ENCODE measurements around the gene SPATA16. TPM values are rescaled to one million over a fixed set of nuclear protein-coding genes. Genes with fewer than 3 reads are reported as not detected.

The SPATA16 gene
- total and polyA plus RNA-seq, 4 donors = not detected

DNA sequence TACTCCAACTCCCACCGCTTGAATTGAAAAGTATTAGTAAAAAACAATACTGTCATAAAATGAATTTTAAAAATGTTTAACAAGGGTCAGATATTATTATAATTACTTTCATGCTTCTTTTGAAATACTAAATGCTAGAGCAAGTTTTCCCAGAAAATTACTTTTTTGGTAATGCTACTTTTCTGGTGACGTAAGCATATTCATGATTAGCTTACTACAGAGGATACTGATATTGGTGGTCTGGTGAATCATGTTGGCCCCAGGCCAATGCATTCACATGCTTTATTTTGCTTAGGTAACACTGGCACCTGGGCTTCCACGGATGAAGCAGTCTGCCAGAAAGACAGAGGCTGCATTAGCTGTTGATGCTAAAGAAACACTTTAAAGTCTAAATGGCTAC, 12.4 kb downstream of the SPATA16 start:
- H3K36me3 ChIP-seq (ENCODE audit: control insufficient read depth in 4 of 4, insufficient read depth in 4 of 4, low read length in 4 of 4) = no peaks in the 10 kb centered on the region
- no peaks in the 10 kb centered on the region for H3K9me3 ChIP-seq (ENCODE audit: control insufficient read depth in 4 of 4, insufficient read depth in 3 of 4, low read length in 3 of 4)
- 86 to 91% methylated on average over 3 of the region's 3 CpGs for WGBS, 2 donors
- H3K4me1 ChIP-seq (ENCODE audit: control insufficient read depth in 5 of 5, insufficient read depth in 5 of 5, low read length in 5 of 5) = no peaks in the 10 kb centered on the region
- no peak for DNase-seq
- H3K4me3 ChIP-seq = no peak overlapping the region
- no peak overlapping the region for H3K27ac ChIP-seq (ENCODE audit: low read depth in 1 of 2, low read length in 1 of 2)
- TF ChIP-seq, protein P1, sequence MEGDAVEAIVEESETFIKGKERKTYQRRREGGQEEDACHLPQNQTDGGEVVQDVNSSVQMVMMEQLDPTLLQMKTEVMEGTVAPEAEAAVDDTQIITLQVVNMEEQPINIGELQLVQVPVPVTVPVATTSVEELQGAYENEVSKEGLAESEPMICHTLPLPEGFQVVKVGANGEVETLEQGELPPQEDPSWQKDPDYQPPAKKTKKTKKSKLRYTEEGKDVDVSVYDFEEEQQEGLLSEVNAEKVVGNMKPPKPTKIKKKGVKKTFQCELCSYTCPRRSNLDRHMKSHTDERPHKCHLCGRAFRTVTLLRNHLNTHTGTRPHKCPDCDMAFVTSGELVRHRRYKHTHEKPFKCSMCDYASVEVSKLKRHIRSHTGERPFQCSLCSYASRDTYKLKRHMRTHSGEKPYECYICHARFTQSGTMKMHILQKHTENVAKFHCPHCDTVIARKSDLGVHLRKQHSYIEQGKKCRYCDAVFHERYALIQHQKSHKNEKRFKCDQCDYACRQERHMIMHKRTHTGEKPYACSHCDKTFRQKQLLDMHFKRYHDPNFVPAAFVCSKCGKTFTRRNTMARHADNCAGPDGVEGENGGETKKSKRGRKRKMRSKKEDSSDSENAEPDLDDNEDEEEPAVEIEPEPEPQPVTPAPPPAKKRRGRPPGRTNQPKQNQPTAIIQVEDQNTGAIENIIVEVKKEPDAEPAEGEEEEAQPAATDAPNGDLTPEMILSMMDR (IDR thresholded peaks at IDR 0.05; ENCODE audit: control extremely low read depth, extremely low read depth) = no peak
- no peak for ATAC-seq (ENCODE audit: insufficient read depth, low FRiP score)
- H3K27me3 ChIP-seq (ENCODE audit: control insufficient read depth in 3 of 3, insufficient read depth in 3 of 3, low read length in 2 of 3) = no peaks in the 10 kb centered on the region
- H3K9ac ChIP-seq (ENCODE audit: insufficient read depth in 1 of 2, low read length in 2 of 2) = no peak overlapping the region

DNA sequence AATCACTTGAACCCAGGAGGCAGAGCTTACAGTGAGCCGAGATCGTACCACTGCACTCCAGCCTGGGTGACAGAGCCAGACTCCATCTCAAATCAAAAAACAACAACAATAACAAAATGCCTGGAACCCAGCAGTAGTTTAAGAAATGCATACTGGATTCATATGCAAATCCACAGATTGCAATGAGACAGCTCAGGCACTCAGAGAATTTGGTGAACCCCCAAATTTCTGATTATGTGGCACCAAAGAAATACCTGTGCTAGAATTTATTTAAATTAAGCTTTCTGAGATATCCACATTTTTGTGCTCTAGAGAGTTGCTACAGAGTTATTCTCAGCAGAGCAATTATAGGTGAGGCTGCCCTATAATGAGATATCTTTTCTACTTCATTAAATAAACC, 29.7 kb downstream of the SPATA16 start:
- 90 to 91% methylated on average over 2 of the region's 2 CpGs for WGBS, 2 donors
- no peaks in the 10 kb centered on the region for H3K27me3 ChIP-seq (ENCODE audit: control insufficient read depth in 3 of 3, insufficient read depth in 3 of 3, low read length in 2 of 3)
- no peaks in the 10 kb centered on the region for H3K36me3 ChIP-seq (ENCODE audit: control insufficient read depth in 4 of 4, insufficient read depth in 4 of 4, low read length in 4 of 4)
- H3K9ac ChIP-seq (ENCODE audit: insufficient read depth in 1 of 2, low read length in 2 of 2) = no peak overlapping the region
- no peak overlapping the region for H3K4me3 ChIP-seq
- no peak overlapping the region for H3K27ac ChIP-seq (ENCODE audit: low read depth in 1 of 2, low read length in 1 of 2)
- ATAC-seq (ENCODE audit: insufficient read depth, low FRiP score) (no peak), DNase-seq (no peak)
- TF ChIP-seq, protein P1 (IDR thresholded peaks at IDR 0.05; ENCODE audit: control extremely low read depth, extremely low read depth) = no peak
- no peaks in the 10 kb centered on the region for H3K9me3 ChIP-seq (ENCODE audit: control insufficient read depth in 4 of 4, insufficient read depth in 3 of 4, low read length in 3 of 4)
- no peaks in the 10 kb centered on the region for H3K4me1 ChIP-seq (ENCODE audit: control insufficient read depth in 5 of 5, insufficient read depth in 5 of 5, low read length in 5 of 5)

DNA sequence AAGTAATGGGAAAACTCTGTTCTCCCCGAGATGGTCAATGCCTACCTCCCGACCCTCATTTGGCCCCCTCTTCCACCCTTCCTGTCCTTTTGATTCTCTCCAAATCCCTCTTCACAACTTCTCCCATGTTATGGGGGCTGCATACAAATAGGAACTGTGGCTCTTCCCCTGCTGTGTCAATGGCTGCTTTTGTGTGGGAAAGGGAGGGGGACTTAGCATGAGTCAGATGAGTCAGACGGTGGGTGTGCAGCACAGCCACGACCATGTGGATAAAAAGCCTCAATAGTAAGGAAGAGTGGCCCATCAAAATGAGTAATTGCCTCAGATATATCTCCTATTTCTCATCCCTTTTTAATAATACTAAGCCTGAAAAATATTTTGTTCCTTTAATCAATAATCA, 31.9 kb downstream of the SPATA16 start:
- no peaks in the 10 kb centered on the region for H3K27me3 ChIP-seq (ENCODE audit: control insufficient read depth in 3 of 3, insufficient read depth in 3 of 3, low read length in 2 of 3)
- no peaks in the 10 kb centered on the region for H3K36me3 ChIP-seq (ENCODE audit: control insufficient read depth in 4 of 4, insufficient read depth in 4 of 4, low read length in 4 of 4)
- no peak overlapping the region for H3K4me3 ChIP-seq
- H3K9ac ChIP-seq (ENCODE audit: insufficient read depth in 1 of 2, low read length in 2 of 2) = no peak overlapping the region
- H3K4me1 ChIP-seq (ENCODE audit: control insufficient read depth in 5 of 5, insufficient read depth in 5 of 5, low read length in 5 of 5) = no peaks in the 10 kb centered on the region
- DNase-seq (no peak), ATAC-seq (ENCODE audit: insufficient read depth, low FRiP score) (no peak)
- H3K9me3 ChIP-seq (ENCODE audit: control insufficient read depth in 4 of 4, insufficient read depth in 3 of 4, low read length in 3 of 4) = no peaks in the 10 kb centered on the region
- WGBS, 2 donors = 73 to 79% methylated on average over 4 of the region's 4 CpGs
- no peak overlapping the region for H3K27ac ChIP-seq (ENCODE audit: low read depth in 1 of 2, low read length in 1 of 2)
- TF ChIP-seq, protein P1 (IDR thresholded peaks at IDR 0.05; ENCODE audit: control extremely low read depth, extremely low read depth) = no peak

DNA sequence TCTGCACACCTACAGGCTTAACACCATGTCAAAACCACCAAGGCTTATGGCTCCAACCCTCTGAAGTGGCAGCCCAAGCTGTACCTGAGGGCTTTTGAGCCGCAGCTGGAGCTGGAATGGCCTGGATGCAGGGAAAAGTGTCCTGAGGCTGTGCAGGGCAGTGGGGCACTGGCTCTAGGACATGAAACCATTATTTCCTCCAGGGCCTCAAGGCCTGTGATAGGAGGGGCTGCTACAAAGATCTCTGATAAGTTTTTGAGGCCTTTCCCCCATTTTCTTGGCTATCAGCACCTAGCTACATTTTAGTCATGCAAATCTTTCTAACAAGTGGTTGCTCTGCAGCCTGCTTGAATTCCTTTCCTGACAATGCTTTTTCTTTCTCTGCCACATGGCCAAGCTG, 37.6 kb downstream of the SPATA16 start:
- Histone ChIP-seq H3K4me1 (ENCODE audit: control insufficient read depth in 5 of 5, insufficient read depth in 5 of 5, low read length in 5 of 5) (no peaks in the 10 kb centered on the region), H3K9me3 (ENCODE audit: control insufficient read depth in 4 of 4, insufficient read depth in 3 of 4, low read length in 3 of 4) (peaks cover 0 to 6% (median 0%) of the 10 kb centered on the region in 4 donors), H3K36me3 (ENCODE audit: control insufficient read depth in 4 of 4, insufficient read depth in 4 of 4, low read length in 4 of 4) (no peaks in the 10 kb centered on the region), H3K9ac (ENCODE audit: insufficient read depth in 1 of 2, low read length in 2 of 2) (no peak overlapping the region), H3K27me3 (ENCODE audit: control insufficient read depth in 3 of 3, insufficient read depth in 3 of 3, low read length in 2 of 3) (no peaks in the 10 kb centered on the region), H3K27ac (ENCODE audit: low read depth in 1 of 2, low read length in 1 of 2) (no peak overlapping the region), H3K4me3 (no peak overlapping the region)
- 81 to 86% methylated on average over 1 of the region's 1 CpG for WGBS, 2 donors
- TF ChIP-seq, protein P1 (IDR thresholded peaks at IDR 0.05; ENCODE audit: control extremely low read depth, extremely low read depth) = no peak
- no peak for ATAC-seq (ENCODE audit: insufficient read depth, low FRiP score)
- DNase-seq = no peak
